Measurements from ENCODE around the gene JAK2. TPM values are rescaled to one million over a fixed set of nuclear protein-coding genes. Genes with fewer than 3 reads are reported as not detected.

JAK2 gene
- total RNA-seq, 1 experiment from 2014 or later = 10.5 TPM

GRCh38 chr9:5113523-5113922 is 128.5 kb downstream of the JAK2 start:
- ChIA-PET POLR2A (ENCODE audit: low non-redundant PET) (no interaction called here), CTCF (no interaction called here)
- no peak for TF ChIP-seq CTCF (conservative IDR thresholded peaks at IDR 0.05; ENCODE audit: low read depth, low read length)
- no peak for TF ChIP-seq EZH2 (IDR thresholded peaks at IDR 0.05; ENCODE audit: borderline replicate concordance, low read depth, low read length, poor library complexity, severe bottlenecking)
- no peaks in the 10 kb centered on the region for H3K36me3 ChIP-seq (ENCODE audit: insufficient read depth, low read length, poor library complexity, severe bottlenecking)
- H3K4me3 ChIP-seq (ENCODE audit: low read depth, low read length, poor library complexity, severe bottlenecking) = no peak overlapping the region
- H3K27ac ChIP-seq (ENCODE audit: low read depth, low read length, poor library complexity, severe bottlenecking) = no peak overlapping the region
- H3K9me3 ChIP-seq (ENCODE audit: low read depth, low read length, poor library complexity, severe bottlenecking) = no peaks in the 10 kb centered on the region
- no TSS peak for BruUV-seq (replicated peaks)
- no peak for DNase-seq (ENCODE audit: low spot score)
- no peaks in the 10 kb centered on the region for H3K27me3 ChIP-seq (replicated peaks; ENCODE audit: insufficient read depth, low read depth, low read length, poor library complexity)
- no peaks in the 10 kb centered on the region for H3K4me1 ChIP-seq (ENCODE audit: insufficient read depth, low read length, poor library complexity, severe bottlenecking)
- intact Hi-C loops (cut with micrococcal nuclease; ENCODE audit: unreplicated experiment) = no loop called here

- H3K36me3 ChIP-seq (ENCODE audit: insufficient read depth, low read length, poor library complexity, severe bottlenecking) = no peaks in the 10 kb centered on the region
- H3K4me3 ChIP-seq (ENCODE audit: low read depth, low read length, poor library complexity, severe bottlenecking) = no peak overlapping the region
- TF ChIP-seq EZH2 (IDR thresholded peaks at IDR 0.05; ENCODE audit: borderline replicate concordance, low read depth, low read length, poor library complexity, severe bottlenecking) = no peak
- no peak for TF ChIP-seq CTCF (conservative IDR thresholded peaks at IDR 0.05; ENCODE audit: low read depth, low read length)
- H3K4me1 ChIP-seq (ENCODE audit: insufficient read depth, low read length, poor library complexity, severe bottlenecking) = no peaks in the 10 kb centered on the region
- ChIA-PET POLR2A (ENCODE audit: low non-redundant PET) (no interaction called here), CTCF (no interaction called here)
- H3K27me3 ChIP-seq (replicated peaks; ENCODE audit: insufficient read depth, low read depth, low read length, poor library complexity) = no peaks in the 10 kb centered on the region
- intact Hi-C loops (cut with micrococcal nuclease; ENCODE audit: unreplicated experiment) = no loop called here
- H3K9me3 ChIP-seq (ENCODE audit: low read depth, low read length, poor library complexity, severe bottlenecking) = no peaks in the 10 kb centered on the region
- H3K27ac ChIP-seq (ENCODE audit: low read depth, low read length, poor library complexity, severe bottlenecking) = no peak overlapping the region
- no peak for DNase-seq (ENCODE audit: low spot score)
- BruUV-seq (replicated peaks) = no TSS peak
Measured at GRCh38 chr9:5113994-5114748, 129.1 kb downstream of the JAK2 start.

- TF ChIP-seq EZH2 (IDR thresholded peaks at IDR 0.05; ENCODE audit: borderline replicate concordance, low read depth, low read length, poor library complexity, severe bottlenecking) (no peak), CTCF (conservative IDR thresholded peaks at IDR 0.05; ENCODE audit: low read depth, low read length) (no peak)
- H3K4me3 ChIP-seq (ENCODE audit: low read depth, low read length, poor library complexity, severe bottlenecking) = no peak overlapping the region
- H3K27me3 ChIP-seq (replicated peaks; ENCODE audit: insufficient read depth, low read depth, low read length, poor library complexity) = no peaks in the 10 kb centered on the region
- BruUV-seq (replicated peaks) = no TSS peak
- ChIA-PET CTCF (no interaction called here), POLR2A (ENCODE audit: low non-redundant PET) (no interaction called here)
- intact Hi-C loops (cut with micrococcal nuclease; ENCODE audit: unreplicated experiment) = no loop called here
- H3K9me3 ChIP-seq (ENCODE audit: low read depth, low read length, poor library complexity, severe bottlenecking) = no peaks in the 10 kb centered on the region
- DNase-seq (ENCODE audit: low spot score) = no peak
- no peaks in the 10 kb centered on the region for H3K36me3 ChIP-seq (ENCODE audit: insufficient read depth, low read length, poor library complexity, severe bottlenecking)
- no peaks in the 10 kb centered on the region for H3K4me1 ChIP-seq (ENCODE audit: insufficient read depth, low read length, poor library complexity, severe bottlenecking)
- H3K27ac ChIP-seq (ENCODE audit: low read depth, low read length, poor library complexity, severe bottlenecking) = no peak overlapping the region
Measured at GRCh38 chr9:5122116-5122515, 137.0 kb downstream of the JAK2 start.

Measured in A673 (cell line).